Stimulated activated CD4-positive, alpha-beta T cell treated with anti-CD3 and anti-CD28 coated beads, Interleukin-1b, Interleukin-23, amount 100 ng/mL, for 48 hours (primary cell): ENCODE measurements around the gene DOCK1.
"Not testable (repeated sequence)": the region's sequence is repeated elsewhere in the genome, so short reads cannot be mapped to it uniquely, and the experiment has no call there.

Experiments used
- DNase-seq: peaks from one replicate; pipeline ENCODE4 v3.0.0-alpha.2; 2020

DOCK1 gene

GRCh38 chr10:126904818-126905701 lies at the start of gene DOCK1:
DOCK1 (plus strand) TSS chr10:126905428; CDS start chr10:126905518, 90 bp downstream.
- peak; percentile 10 for DNase-seq

GRCh38 chr10:126857178-126857806 lies 47.9 kb upstream of the DOCK1 start:
- DNase-seq = no peak

GRCh38 chr10:126867567-126868365 lies 37.5 kb upstream of the DOCK1 start:
- no peak for DNase-seq

- DNase-seq = no peak
Observed at GRCh38 chr10:126868371-126868770, 36.9 kb upstream of the DOCK1 start.

- DNase-seq = no peak
Observed at GRCh38 chr10:126872135-126872534, 33.1 kb upstream of the DOCK1 start.

- DNase-seq = no peak
Observed at GRCh38 chr10:126872768-126873167, 32.5 kb upstream of the DOCK1 start.

- DNase-seq = no peak
Observed at GRCh38 chr10:126876456-126876855, 28.8 kb upstream of the DOCK1 start.

- no peak for DNase-seq
Observed at GRCh38 chr10:126877390-126877789, 27.8 kb upstream of the DOCK1 start.

- no peak for DNase-seq
Observed at GRCh38 chr10:126878594-126878993, 26.6 kb upstream of the DOCK1 start.

GRCh38 chr10:126880926-126881325 lies 24.3 kb upstream of the DOCK1 start:
- DNase-seq = no peak

GRCh38 chr10:126882055-126882454 lies 23.2 kb upstream of the DOCK1 start:
- DNase-seq = not testable (repeated sequence)

GRCh38 chr10:126888436-126888835 lies 16.8 kb upstream of the DOCK1 start:
- DNase-seq = not testable (repeated sequence)

- DNase-seq = no peak
Observed at GRCh38 chr10:126889421-126889820, 15.8 kb upstream of the DOCK1 start.

- not testable (repeated sequence) for DNase-seq
Observed at GRCh38 chr10:126890797-126891196, 14.4 kb upstream of the DOCK1 start.

- no peak for DNase-seq
Observed at GRCh38 chr10:126892226-126893175, 12.7 kb upstream of the DOCK1 start.

- DNase-seq = no peak
Observed at GRCh38 chr10:126893206-126893605, 12.0 kb upstream of the DOCK1 start.

GRCh38 chr10:126893841-126894240 lies 11.4 kb upstream of the DOCK1 start:
- no peak for DNase-seq

GRCh38 chr10:126895214-126895781 lies 9.9 kb upstream of the DOCK1 start:
- no peak for DNase-seq

- no peak for DNase-seq
Observed at GRCh38 chr10:126898460-126898859, 6.8 kb upstream of the DOCK1 start.

- DNase-seq = not testable (repeated sequence)
Observed at GRCh38 chr10:126899529-126899928, 5.7 kb upstream of the DOCK1 start.

- no peak for DNase-seq
Observed at GRCh38 chr10:126902157-126902556, 3.1 kb upstream of the DOCK1 start.
